Mucosa of stomach (tissue), 1 donor: ENCODE measurements around the gene HOXD10.

Source experiments
- H3K27me3 ChIP-seq: one replicate; pipeline ENCODE4 v1.7.0; 2013; ENCODE audit warnings: mild to moderate bottlenecking, low read length; ENCODE audit not compliant: control insufficient read depth, insufficient read depth
- H3K36me3 ChIP-seq: one replicate; pipeline ENCODE4 v1.7.0; 2013; ENCODE audit warnings: low read length; ENCODE audit not compliant: control insufficient read depth, insufficient read depth
- H3K4me1 ChIP-seq: one replicate; pipeline ENCODE4 v1.7.0; 2013; ENCODE audit warnings: mild to moderate bottlenecking, low read length; ENCODE audit not compliant: control insufficient read depth, insufficient read depth
- H3K4me3 ChIP-seq: one replicate; pipeline ENCODE4 v1.7.0; 2013; ENCODE audit warnings: low read length
- H3K9ac ChIP-seq: one replicate; pipeline ENCODE4 v1.7.0; 2013; ENCODE audit warnings: mild to moderate bottlenecking, low read length, moderate library complexity
- H3K9me3 ChIP-seq: one replicate; pipeline ENCODE4 v1.7.0; 2013; ENCODE audit warnings: mild to moderate bottlenecking, low read length, moderate library complexity; ENCODE audit not compliant: control insufficient read depth
- donor health status: Pancreatic carcinoma.

HOXD10 gene

GRCh38 chr2:176125772-176126054 lies 9.1 kb downstream of the HOXD10 start:
- Histone ChIP-seq H3K27me3 (peaks cover 98% of the 10 kb centered on the region), H3K9ac (no peak overlapping the region), H3K36me3 (no peaks in the 10 kb centered on the region), H3K9me3 (no peaks in the 10 kb centered on the region), H3K4me1 (peaks cover 6% of the 10 kb centered on the region), H3K4me3 (no peak overlapping the region)

- H3K4me1 ChIP-seq = peaks cover 6% of the 10 kb centered on the region
- H3K36me3 ChIP-seq = no peaks in the 10 kb centered on the region
- H3K27me3 ChIP-seq = peaks cover 96% of the 10 kb centered on the region
- H3K4me3 ChIP-seq = no peak overlapping the region
- no peak overlapping the region for H3K9ac ChIP-seq
- H3K9me3 ChIP-seq = no peaks in the 10 kb centered on the region
Measured at GRCh38 chr2:176126929-176127773, 10.6 kb downstream of the HOXD10 start.

DNA sequence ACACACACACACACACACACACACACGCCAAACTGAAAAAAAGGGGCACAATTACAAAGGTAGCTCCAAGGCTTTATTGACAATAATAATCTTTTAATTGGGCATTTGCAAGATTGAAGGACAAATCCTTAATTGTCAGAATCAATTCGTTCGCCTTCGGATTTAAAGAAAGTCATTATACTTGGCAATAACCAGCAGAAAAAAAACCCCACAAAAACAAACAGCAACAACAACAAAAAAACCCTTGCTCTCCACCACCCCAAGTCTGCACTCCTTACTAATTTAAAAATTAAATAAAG lies 11.1 kb downstream of the HOXD10 start:
- Histone ChIP-seq H3K4me1 (peaks cover 1% of the 10 kb centered on the region), H3K4me3 (no peak overlapping the region), H3K9ac (no peak overlapping the region), H3K36me3 (no peaks in the 10 kb centered on the region), H3K27me3 (peaks cover 96% of the 10 kb centered on the region), H3K9me3 (no peaks in the 10 kb centered on the region)

DNA sequence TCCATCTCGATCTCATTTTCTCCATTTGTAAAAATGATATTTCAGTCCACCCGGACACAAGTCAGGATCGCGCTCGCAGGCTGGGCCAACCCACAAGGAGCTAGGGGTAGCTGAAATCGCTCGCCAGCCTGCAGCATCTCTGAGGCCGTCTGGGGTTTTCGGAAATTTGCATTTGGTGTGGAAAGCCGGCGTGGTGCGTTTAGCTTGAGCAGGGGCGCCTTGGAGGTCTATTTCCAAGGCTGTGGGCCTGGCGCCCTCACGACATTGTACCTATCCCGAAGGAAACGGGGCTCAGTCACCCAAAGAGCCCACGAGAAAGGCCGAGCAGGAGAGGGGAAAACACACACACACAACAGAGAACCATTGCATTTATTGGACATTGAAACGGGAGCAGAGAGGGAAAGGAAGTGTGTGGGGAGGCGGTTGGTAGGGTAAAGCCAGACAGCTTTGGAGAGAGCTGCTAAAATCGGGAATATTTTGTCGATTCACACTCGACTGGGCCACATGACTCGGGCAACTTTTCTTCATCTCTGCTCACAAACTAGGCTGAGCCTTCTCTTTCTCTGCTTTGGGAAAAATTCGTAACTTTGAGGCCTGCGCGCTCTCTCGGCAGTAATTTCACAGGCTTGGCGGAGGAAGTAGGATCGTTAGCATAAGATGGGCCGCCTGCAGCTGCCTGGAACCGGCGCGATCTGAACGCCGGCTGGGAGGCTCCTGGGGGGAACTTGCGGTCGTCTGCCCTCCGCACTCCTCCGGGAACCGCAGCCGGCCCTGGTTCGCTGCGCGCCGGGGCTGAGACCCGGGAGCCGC lies 11.8 kb downstream of the HOXD10 start:
- H3K9me3 ChIP-seq = no peaks in the 10 kb centered on the region
- no peaks in the 10 kb centered on the region for H3K4me1 ChIP-seq
- H3K27me3 ChIP-seq = peaks cover 96% of the 10 kb centered on the region
- no peak overlapping the region for H3K4me3 ChIP-seq
- H3K36me3 ChIP-seq = no peaks in the 10 kb centered on the region
- H3K9ac ChIP-seq = no peak overlapping the region

DNA sequence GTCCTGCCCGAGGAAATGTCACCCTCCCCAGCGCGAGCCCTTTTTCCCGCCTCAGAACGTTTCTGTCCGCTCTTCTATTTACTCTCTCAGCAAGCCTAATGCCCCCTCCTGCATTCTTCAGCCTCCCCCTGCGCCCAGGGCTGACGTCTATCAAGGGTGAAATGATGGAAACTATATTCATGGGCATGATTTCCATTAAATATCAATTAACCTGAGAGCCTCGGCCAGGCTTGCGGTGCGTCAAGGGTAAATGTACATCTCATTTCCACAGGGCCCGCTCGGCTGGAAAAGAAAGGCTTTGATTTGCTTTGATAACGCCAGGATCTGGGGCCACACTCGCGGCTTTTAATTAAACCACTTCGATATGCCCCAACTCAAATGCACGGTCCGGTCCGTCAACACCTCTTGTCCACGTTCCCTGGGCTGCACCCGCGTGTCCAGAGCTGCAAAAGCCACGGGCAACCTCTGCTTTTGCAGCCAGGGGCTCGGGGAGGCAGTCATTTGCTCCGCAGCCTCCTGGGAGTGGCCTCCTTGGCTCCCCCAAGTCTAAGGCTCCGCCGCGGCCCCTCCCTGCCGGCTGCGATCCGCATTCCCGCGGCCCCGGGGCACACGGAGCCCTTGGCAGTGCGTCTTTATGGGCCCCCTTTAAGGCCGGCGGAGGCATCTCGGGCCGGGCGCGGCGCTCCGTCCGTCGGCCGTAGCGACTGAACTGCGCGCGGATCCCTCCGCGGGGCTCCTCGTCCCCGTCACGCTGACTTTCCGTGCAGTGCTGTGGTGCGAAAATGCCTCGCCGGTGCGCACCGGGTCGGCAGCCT lies 12.6 kb downstream of the HOXD10 start, which contains the start of gene HOXD8:
TSS of gene HOXD8 (plus strand) at position 724 of the 815 bp plus-strand sequence. CDS start 662 bp downstream, outside the sequence.
- Histone ChIP-seq H3K9me3 (no peaks in the 10 kb centered on the region), H3K4me1 (no peaks in the 10 kb centered on the region), H3K36me3 (no peaks in the 10 kb centered on the region), H3K27me3 (peaks cover 96% of the 10 kb centered on the region), H3K9ac (no peak within 1 kb of the TSS), H3K4me3 (no peak within 1 kb of the TSS)

DNA sequence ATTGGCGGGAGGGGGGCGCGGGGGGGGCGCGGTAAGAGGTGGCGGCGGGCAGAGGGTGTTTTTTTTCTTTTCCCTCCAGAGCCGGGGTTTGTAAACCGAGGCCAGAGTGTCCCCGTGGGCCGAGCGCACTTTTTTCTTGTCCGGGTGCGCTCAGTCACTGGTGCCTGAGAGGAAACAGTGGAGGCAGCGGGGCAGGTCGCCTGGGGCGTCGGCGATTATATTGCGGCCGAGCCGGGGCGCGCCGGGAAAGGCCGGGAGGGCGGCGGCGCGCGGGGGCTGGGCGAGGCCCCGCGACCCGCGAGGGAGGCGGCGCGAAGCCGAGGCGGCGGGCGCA lies 13.2 kb downstream of the HOXD10 start:
- Histone ChIP-seq H3K9ac (no peak overlapping the region), H3K36me3 (no peaks in the 10 kb centered on the region), H3K4me1 (no peaks in the 10 kb centered on the region), H3K27me3 (peaks cover 96% of the 10 kb centered on the region), H3K9me3 (no peaks in the 10 kb centered on the region), H3K4me3 (no peak overlapping the region)

- Histone ChIP-seq H3K36me3 (no peaks in the 10 kb centered on the region), H3K4me1 (no peaks in the 10 kb centered on the region), H3K9me3 (no peaks in the 10 kb centered on the region), H3K27me3 (peaks cover 96% of the 10 kb centered on the region), H3K9ac (no peak overlapping the region), H3K4me3 (no peak overlapping the region)
Measured at GRCh38 chr2:176130147-176130956, 13.8 kb downstream of the HOXD10 start.

GRCh38 chr2:176130957-176131847 lies 14.6 kb downstream of the HOXD10 start:
- no peaks in the 10 kb centered on the region for H3K9me3 ChIP-seq
- H3K27me3 ChIP-seq = peaks cover 96% of the 10 kb centered on the region
- H3K36me3 ChIP-seq = no peaks in the 10 kb centered on the region
- H3K4me1 ChIP-seq = no peaks in the 10 kb centered on the region
- H3K4me3 ChIP-seq = no peak overlapping the region
- H3K9ac ChIP-seq = no peak overlapping the region

GRCh38 chr2:176131848-176132158 lies 15.2 kb downstream of the HOXD10 start:
- peaks cover 1% of the 10 kb centered on the region for H3K4me1 ChIP-seq
- H3K36me3 ChIP-seq = no peaks in the 10 kb centered on the region
- H3K27me3 ChIP-seq = peaks cover 98% of the 10 kb centered on the region
- H3K4me3 ChIP-seq = no peak overlapping the region
- no peaks in the 10 kb centered on the region for H3K9me3 ChIP-seq
- no peak overlapping the region for H3K9ac ChIP-seq

DNA sequence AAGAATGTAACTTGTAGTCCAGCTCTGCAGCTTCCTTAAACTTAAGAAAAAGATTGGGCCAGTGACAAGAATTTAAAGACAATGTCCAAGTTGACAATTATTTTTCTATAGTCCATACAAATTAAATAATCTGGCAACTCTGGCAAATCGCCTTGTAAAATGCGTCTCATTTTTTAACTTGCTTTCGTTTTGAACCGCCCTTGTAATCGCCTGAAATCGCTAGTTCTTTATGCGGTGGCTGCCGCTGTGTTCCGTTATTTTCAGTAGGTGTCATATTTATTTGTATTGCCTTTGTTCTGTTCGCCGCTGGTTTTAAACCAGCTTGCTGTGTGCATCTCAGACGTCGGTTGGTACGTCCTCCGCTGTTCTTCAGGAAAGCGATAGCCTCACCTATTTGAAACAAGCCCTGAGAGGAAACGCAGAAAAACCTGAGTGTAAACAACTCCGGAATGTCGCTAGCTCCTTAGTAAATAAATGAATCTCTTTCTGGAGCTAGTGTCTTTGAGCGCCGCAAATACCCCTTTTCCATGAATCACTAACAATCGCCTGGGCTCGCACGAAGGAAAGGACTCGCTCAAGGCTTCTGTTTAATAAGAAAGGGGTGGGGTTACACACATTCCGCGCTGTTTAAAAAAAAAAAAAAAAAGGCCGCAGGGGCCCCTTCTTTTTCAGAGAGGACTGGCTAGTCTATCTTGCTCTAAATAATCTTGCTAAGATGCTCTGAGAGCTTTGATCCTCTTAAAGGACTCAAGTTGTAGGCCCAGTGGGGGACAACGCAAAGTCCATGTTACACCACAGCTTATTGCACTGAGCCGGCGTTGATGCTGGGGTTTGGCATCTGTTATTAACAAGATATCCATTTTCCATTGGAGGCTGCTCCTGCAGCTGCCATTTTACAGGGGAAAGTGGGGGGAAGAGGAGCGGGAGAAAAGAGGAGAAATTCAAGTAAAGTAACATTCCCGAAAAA lies 15.9 kb downstream of the HOXD10 start:
- Histone ChIP-seq H3K9me3 (no peaks in the 10 kb centered on the region), H3K4me1 (peaks cover 5% of the 10 kb centered on the region), H3K4me3 (no peak overlapping the region), H3K27me3 (peaks cover 98% of the 10 kb centered on the region), H3K36me3 (no peaks in the 10 kb centered on the region), H3K9ac (no peak overlapping the region)
